DMS79 (cell line): ENCODE results near the gene CNGA4.

Experiments
- DNase-seq: peaks from one replicate; lab custom pipeline; 2025; lab: John Stamatoyannopoulos, UW

Gene CNGA4, protein sequence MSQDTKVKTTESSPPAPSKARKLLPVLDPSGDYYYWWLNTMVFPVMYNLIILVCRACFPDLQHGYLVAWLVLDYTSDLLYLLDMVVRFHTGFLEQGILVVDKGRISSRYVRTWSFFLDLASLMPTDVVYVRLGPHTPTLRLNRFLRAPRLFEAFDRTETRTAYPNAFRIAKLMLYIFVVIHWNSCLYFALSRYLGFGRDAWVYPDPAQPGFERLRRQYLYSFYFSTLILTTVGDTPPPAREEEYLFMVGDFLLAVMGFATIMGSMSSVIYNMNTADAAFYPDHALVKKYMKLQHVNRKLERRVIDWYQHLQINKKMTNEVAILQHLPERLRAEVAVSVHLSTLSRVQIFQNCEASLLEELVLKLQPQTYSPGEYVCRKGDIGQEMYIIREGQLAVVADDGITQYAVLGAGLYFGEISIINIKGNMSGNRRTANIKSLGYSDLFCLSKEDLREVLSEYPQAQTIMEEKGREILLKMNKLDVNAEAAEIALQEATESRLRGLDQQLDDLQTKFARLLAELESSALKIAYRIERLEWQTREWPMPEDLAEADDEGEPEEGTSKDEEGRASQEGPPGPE

DNA sequence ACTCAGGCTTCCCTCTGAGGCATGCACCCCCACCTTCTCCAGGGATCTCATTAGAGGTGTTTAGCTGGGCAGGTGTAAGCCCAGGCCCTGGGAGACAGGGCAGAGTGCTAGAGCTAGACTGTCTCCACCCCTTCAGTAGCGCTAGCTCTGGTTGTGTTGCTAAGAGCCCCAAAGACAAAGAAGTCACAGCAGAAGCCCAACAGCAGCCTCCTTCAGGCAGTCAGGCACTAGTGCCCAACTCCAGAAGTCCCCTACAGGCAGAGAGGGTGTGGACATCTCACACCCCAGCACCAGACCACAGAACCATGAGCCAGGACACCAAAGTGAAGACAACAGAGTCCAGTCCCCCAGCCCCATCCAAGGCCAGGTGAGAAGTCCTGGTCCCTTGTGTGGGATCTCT, at the start of gene CNGA4:
Gene CNGA4 (plus strand): TSS at position 188 of the 400 bp plus-strand sequence. CDS start 118 bp downstream, at position 306.
- DNase-seq = no peak

DNA sequence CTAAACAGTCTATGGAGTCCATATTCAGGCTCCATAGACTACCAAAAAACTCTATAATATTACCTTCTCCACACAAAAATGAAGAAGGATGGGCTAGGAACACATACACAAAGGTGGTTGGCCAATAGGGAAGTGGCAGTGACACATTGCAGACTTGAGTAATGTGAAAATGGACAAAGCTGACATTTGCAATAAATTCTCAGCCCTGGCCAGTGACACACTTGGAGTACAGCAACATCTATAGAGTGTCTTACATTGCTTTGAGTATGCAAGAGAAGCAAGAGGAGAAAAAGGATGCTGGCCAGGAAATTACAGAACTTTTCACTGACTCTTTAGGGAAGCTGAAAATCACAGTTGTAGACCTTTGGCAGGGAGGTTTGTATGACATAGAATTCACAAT, 47.1 kb upstream of the CNGA4 start:
- no peak for DNase-seq

DNA sequence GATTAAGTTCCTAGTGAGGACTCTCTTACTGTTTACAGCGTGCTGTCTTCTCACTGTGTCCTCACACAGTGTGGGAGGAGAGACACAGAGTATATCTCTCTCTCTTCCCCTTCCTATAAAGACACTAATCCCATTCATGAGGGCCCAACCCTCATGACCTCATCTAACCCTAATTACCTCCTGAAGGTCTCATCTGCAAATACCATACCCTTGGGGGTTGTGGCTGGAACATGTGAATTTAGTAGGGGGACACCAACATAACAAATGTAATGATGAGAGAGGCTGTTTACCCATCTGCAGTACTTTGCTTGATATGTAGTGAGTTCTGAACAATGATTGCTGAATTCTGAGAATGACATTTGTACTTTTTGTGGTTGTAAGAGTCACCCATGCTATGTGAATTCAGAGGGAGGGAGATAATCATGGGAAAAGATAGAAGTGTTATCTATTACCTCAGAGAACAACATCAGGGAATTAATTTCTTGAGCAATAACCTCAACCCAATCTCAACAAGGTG, 44.8 kb upstream of the CNGA4 start:
- DNase-seq = no peak

DNA sequence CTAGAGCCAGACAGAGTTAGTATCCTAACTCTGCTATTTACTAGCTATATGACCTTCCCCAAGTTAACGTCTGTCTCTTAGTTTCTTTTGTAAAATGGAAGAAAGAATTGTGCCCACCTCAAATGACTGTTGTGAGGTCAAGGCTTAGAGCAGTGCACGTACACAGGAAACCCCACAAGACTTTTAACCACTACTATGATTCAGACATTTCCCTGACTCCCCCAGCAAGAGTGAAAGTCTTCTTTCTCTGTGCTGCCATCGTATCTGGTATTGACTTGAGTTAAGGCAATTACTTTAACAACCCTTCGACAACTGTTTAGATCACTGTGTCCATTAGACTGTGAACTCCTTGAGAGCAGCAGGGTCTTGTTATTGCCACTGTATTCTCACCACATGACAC, 42.5 kb upstream of the CNGA4 start:
- DNase-seq = no peak

DNA sequence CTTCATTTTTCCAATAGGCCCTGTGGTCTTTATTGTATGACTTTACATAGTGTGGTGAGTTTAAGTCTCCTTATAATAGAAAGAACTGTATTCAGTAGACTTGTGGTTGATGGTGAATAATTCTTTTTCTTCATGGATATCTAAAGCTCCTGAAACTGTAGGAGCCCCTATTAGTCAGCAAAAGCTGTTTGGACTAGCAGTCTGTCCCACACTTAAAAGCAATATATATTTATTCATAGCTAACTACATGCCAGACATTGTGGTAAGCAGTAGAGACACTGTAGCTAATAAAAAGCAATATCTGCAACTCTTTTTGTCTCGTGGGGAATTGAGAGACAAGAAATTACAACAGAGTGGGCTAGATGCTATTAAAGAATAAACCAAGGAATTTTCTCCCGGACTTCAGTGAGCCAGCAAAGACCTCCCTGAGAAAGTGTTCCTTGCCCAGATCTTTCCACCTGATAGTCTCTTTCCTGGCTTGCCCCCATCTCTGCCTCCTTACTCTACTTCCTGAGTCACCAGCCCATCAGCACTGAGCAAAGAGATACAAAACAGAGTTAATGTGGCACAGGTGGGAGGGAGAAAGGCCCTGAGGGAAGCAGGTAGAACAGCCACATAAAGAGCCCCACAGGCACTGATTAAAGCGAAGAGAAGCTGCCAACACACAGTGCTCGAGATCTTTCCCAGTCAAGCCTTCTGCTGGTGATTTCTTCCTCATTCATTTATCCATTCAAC, 41.3 kb upstream of the CNGA4 start:
- DNase-seq = no peak

DNA sequence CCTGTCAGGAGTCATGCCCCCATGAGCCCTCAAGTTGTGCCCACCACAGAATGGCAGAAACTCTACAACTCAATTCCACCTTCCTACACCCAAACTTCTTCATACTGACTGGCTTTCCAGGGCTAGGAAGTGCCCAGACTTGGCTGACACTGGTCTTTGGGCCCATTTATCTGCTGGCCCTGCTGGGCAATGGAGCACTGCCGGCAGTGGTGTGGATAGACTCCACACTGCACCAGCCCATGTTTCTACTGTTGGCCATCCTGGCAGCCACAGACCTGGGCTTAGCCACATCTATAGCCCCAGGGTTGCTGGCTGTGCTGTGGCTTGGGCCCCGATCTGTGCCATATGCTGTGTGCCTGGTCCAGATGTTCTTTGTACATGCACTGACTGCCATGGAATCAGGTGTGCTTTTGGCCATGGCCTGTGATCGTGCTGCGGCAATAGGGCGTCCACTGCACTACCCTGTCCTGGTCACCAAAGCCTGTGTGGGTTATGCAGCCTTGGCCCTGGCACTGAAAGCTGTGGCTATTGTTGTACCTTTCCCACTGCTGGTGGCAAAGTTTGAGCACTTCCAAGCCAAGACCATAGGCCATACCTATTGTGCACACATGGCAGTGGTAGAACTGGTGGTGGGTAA, 39.6 kb upstream of the CNGA4 start, which contains the start of gene OR52W1:
Gene OR52W1 (plus strand): TSS at position 51 of the 637 bp plus-strand sequence. CDS start 0 bp downstream, at position 51.
- no peak for DNase-seq

DNA sequence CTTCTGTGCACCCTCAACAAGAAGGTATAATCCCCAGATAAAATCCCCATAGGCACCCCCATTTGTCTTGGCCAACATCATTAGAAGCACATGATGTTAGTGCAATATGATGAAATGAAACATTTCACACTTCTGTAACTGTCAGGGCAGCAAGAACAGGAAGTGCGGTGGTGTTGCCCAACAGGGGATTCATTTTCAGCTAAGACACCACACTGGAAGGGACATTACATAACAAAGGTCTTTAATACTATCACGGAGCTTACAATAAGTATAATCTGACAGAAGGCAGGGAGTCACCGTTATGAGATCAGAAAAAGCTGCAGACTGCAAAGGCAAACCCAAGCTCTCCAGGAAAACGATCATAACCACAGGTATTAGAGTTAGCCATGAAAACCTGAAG, 37.9 kb upstream of the CNGA4 start:
- DNase-seq = no peak

DNA sequence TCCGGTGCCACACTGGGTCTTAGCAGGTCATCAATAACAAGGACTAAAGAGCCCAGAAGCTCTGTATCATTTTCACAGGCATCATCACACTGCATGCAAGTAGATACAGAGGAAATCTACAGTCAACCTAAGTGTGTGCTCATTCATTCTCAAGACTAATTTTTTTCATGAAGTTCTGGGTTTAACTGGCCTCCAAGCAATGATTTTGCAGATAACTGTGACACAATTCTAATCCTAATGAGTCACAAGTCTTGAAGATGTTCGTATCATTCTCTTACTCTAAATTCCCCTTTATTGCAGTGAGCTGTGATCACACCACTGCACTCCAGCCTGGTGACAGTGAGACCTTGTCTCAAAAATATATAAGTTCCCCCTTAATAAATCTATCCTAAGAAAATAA, 37.4 kb upstream of the CNGA4 start:
- DNase-seq = no peak

DNA sequence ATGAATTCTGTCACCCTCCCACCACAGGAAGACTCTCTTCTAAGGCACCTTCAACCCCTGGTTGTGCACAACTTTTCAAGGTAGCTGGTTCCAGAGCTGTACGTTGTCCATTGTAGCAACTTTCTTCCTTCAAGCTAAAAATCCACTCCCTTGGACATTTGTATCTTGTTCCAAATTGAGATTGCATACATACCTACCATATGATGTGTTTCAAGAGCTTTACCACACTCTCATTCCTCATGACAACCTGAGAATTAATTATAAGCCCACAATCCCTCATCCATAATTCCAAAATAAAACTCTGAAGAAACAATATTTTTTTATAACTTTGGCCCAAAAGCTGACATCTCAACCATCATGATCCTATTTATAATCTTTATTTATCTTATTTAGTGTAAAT, 36.8 kb upstream of the CNGA4 start:
- DNase-seq = no peak

DNA sequence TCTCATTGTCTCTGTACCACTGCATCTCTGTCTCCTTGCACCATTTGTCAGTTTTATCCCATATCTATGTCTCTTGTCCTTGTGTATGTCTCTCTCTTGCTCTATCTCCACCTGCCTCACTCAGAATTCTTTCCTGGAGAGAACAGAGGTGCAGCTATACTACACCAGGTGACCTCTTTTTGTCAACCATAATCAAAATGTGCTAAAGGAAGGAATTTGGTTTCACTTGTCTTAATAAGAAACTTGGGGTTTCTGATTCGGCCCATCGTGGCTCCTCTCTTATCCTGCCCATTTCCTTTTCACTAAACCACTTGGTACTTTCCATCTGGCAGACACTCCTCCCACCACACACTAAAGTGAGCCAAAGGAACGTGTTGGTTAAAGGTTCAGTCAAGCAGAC, 35.6 kb upstream of the CNGA4 start:
- no peak for DNase-seq

DNA sequence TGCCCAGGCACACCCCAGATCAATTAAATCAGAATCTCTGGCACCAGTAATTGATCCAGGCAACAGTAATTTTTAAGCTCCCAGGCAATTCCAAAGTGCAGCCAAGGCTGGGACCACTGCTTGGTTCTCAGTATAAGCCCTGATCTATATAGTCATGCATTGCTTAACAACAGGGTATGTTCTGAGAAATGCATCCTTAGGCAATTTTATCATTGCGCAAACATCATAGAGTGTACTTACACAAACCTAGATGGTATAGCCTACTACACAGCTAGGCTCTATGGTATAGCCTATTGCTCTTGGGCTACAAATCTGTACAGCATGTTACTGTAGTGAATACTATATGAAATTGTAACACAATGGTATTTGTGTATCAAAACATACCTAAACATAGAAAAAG, 34.2 kb upstream of the CNGA4 start:
- DNase-seq = no peak

DNA sequence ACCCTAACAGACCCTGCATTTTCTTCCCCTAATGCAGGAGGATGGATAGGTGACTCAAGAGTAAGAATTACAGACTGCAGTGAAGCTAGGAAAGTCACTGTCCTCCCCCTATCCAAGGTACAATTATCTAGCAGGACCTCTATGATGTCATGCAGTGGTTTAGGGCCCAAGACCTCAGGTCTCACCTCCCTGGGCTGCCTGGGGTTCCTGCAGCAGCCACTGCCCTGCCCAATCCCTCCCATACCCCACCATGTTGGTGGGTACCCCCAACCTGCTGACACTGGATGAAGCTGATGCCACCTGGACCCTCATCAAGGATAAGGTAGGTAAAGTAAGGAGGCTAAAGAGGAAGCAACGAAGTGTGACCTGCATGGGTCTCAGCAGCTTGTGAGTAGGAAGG, 33.5 kb upstream of the CNGA4 start, which contains the start of gene C11orf42:
Gene C11orf42 (plus strand): TSS at position 192 of the 400 bp plus-strand sequence. CDS start 59 bp downstream, at position 251.
- DNase-seq = no peak

DNA sequence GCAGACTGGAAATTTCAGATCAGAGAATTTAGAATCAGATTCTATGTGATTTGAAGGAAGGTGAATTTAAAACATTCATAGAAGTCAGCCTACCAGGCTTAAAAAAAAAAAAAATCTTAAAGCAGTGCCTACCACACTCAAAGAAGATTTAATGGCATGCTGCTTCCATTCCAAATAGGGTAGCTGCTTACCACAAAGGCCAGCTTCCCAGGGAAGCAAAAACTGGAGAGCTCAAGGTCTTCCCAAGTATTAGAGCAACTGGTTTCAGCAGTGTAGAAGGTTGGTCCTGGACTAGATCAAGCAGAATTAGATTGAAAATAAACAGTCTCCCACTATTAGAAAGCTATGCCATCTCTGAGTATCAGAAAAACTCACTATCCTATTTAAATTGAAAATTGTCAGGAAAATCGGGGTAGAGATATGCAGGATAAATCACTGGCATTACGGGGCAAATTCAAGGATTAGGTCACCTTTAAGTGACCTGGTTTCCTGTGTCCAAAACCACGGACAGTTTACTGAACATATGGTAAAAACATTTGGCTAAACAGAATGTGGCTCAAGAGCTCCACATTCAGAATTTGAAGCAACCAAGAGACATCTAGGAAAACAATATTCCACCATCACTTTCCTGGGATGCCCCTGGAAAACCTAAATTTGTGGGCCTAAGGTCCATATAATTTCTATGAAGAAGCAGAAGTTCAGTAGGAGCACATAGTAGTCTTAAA, 32.3 kb upstream of the CNGA4 start:
- DNase-seq = no peak

DNA sequence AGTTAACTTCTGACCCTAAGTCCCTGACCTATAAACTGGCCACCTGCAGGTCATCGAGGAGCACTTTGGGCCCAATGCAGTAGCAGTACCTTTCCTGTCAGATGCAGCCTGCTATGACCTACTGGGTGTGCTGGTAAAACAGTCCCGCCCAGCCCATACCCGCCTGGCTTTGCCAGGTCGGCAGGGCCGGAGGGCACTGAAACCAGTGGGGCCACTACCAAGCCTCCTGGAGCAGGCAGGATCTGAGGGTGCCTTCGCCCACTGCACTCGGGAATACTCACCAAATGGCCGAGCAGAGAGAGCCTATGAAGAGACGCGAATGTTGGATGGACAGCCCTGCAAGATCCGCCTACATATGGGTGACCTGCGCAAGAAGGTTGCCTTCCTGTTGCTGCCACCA, 29.1 kb upstream of the CNGA4 start:
- DNase-seq = no peak

DNA sequence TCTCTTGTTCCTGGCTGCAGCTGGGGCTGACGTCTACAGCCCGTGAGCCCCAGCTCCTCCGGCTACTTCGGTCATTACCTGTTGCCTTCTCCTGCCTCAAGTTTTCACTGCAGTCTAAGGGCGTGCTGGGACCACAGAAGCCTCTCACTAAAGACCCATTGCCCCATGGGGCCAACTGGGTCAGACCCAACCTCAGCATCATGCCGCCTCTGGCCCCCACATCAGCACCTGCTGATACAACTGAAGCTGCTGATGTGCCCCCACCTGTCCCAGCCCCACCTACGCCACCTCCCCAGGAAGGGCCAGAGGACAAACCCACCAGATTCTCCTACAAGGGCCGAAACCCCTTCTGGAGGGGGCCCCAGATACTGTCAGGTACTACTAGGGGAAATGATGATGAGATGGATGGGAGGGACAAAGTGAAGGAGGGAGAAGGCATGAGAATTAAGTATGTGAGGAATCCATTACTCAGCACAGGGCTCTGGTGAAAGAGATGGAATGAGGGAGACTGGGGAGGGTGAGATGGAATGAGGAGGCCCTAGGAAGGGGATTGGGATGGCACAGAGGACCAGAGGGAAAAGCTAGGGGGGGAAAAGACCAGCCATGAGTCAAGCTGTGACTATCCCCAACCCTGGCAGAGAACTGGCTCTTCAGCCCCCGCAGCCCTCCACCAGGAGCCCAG, 28.5 kb upstream of the CNGA4 start:
- DNase-seq = no peak

DNA sequence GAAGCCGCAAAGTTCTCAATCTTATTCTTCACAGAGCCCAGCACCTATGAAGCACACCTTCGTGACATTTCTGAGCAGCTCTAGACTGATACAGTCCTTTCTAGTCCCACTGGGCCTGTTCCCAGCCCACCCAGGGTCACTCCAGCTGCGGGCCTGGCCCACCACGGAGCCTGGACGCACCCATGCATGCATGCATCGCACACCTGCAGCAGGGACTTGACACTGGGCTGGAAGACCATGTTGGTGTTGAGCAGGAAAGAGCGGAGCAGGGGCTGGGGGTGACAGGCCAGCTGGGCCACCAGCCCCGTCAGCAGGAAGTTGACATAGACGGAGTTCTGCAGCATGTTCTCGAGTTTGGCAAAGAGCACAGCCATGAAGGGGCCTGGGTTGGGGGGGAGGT, 24.4 kb upstream of the CNGA4 start:
- DNase-seq = no peak

DNA sequence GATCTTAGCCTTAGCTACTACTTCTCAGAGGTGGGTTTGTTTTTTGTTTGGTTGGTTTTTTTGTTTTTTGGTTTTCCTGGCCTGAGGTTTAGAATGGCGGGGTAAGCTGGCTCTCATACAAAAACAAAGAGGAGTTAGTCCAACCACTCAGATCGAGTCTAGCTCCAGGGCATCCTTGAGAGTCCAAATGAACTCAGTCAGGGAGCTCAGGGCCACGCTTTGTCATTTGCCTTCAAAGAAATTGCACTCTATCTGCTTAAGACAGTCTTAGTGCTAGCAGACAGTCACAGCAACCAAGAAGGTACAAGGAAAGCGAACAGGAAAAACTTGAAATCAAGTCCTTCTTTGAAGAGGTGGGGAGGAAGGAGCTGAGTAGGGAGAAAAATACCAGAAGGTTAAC, 22.4 kb upstream of the CNGA4 start:
- no peak for DNase-seq

DNA sequence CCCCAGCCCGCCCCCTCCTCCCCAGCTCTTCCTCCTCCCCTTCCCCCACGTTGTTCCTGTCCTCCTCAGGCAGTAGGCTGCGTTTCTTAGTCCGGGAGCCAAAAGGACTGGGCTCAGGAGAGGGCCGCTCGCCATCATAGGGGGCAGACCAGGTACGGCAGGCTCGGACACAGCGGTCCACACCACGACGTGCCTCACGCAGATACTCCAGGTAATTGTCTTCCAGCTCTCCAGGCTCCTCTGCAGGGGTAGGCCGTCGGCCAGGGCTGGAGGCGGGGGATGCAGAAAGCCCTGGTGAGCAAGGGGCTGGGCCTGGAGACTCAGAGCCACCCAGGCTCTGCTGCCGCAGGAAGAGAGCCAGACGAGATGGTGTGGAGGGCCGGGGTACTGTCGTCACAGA, 21.2 kb upstream of the CNGA4 start:
- no peak for DNase-seq

DNA sequence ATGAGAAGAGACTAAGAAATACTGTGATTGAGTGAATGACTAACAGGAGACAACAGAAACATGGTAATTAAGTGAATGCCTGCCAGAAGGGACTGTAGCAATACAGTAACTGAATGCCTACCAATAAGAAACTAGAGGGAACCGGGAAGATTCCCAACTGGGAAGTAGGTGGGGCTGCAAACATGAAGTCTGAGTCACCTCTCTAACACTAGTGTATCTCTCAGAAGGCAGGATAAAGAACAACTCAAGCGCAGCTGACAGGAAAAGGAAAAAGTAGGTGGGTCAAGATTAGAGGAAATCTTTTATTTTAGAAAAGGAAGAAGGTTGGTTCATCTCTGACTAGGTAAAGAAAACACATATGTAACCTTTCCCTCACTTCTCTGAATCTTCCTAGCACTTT, 19.5 kb upstream of the CNGA4 start:
- no peak for DNase-seq

DNA sequence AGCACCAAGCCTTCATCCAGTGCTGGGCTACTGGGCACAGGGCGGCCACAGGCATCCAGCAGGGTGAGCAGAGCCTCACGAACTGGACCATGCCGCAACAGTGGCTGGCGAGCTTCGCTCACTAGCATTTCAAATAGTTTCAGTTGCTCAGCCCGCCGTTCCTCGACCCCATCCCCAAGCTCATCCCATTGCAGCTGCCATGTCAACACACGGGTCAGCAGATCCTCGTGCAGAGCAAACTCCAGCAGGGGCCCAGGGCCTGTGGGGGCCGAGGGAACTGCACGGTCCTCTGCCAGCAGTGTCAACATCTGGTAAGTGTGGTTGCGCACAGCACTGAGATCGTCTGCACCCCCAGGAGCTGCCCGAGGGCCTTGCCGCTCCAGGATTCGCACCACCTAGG, 15.0 kb upstream of the CNGA4 start:
- DNase-seq = no peak

DNA sequence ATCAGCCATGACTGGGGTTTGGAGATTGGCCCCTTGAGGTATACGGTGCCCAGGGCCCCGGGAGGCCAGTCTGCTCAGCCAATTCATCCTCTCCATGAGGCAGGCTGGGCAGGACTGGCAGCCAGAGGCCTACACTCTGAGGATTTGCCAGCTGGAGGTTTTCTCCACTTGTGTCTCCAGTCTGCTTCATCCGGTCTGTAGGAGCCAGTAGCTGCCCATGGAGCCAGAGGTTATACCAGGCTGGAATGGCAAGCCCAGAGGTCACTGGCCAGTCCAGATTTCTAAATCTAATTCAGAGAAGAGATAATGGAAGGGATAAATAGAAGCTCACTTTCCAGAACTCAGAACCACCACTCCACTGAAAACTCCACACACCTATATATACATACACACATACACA, 14.5 kb upstream of the CNGA4 start:
- no peak for DNase-seq
